ENCODE data around the gene PAQR8.

PAQR8 gene

GRCh38 chr6:52361945-52362442 is at the start of gene PAQR8:
Gene PAQR8 (plus strand): TSS chr6:52362151. CDS start chr6:52403214, 41,063 bp downstream.
- in situ Hi-C loops (cut with MboI; ENCODE audit: low sequenced_read_pairs, unreplicated experiment), result no loop called here
- DNase-seq (ENCODE audit: low spot score), result peak; percentile 95
- TF ChIP-seq, protein P1, sequence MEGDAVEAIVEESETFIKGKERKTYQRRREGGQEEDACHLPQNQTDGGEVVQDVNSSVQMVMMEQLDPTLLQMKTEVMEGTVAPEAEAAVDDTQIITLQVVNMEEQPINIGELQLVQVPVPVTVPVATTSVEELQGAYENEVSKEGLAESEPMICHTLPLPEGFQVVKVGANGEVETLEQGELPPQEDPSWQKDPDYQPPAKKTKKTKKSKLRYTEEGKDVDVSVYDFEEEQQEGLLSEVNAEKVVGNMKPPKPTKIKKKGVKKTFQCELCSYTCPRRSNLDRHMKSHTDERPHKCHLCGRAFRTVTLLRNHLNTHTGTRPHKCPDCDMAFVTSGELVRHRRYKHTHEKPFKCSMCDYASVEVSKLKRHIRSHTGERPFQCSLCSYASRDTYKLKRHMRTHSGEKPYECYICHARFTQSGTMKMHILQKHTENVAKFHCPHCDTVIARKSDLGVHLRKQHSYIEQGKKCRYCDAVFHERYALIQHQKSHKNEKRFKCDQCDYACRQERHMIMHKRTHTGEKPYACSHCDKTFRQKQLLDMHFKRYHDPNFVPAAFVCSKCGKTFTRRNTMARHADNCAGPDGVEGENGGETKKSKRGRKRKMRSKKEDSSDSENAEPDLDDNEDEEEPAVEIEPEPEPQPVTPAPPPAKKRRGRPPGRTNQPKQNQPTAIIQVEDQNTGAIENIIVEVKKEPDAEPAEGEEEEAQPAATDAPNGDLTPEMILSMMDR (IDR thresholded peaks at IDR 0.05; ENCODE audit: borderline replicate concordance, control extremely low read depth, extremely low read depth, insufficient read depth, missing control alignments), result no peak

- TF ChIP-seq, protein P1 (IDR thresholded peaks at IDR 0.05; ENCODE audit: borderline replicate concordance, control extremely low read depth, extremely low read depth, insufficient read depth, missing control alignments), result no peak
- in situ Hi-C loops (cut with MboI; ENCODE audit: low sequenced_read_pairs, unreplicated experiment), result no loop called here
- no peak for DNase-seq (ENCODE audit: low spot score)
Measured at GRCh38 chr6:52312461-52312860, 49.5 kb upstream of the PAQR8 start.

- TF ChIP-seq, protein P1 (IDR thresholded peaks at IDR 0.05; ENCODE audit: borderline replicate concordance, control extremely low read depth, extremely low read depth, insufficient read depth, missing control alignments), result no peak
- in situ Hi-C loops (cut with MboI; ENCODE audit: low sequenced_read_pairs, unreplicated experiment), result no loop called here
- no peak for DNase-seq (ENCODE audit: low spot score)
Measured at GRCh38 chr6:52314752-52315151, 47.2 kb upstream of the PAQR8 start.

- TF ChIP-seq, protein P1 (IDR thresholded peaks at IDR 0.05; ENCODE audit: borderline replicate concordance, control extremely low read depth, extremely low read depth, insufficient read depth, missing control alignments), result no peak
- in situ Hi-C loops (cut with MboI; ENCODE audit: low sequenced_read_pairs, unreplicated experiment), result no loop called here
- DNase-seq (ENCODE audit: low spot score), result no peak
Measured at GRCh38 chr6:52317211-52317610, 44.7 kb upstream of the PAQR8 start.

GRCh38 chr6:52317841-52318581 is 43.9 kb upstream of the PAQR8 start:
- DNase-seq (ENCODE audit: low spot score), result peak; percentile 76
- in situ Hi-C loops (cut with MboI; ENCODE audit: low sequenced_read_pairs, unreplicated experiment), result no loop called here
- TF ChIP-seq, protein P1 (IDR thresholded peaks at IDR 0.05; ENCODE audit: borderline replicate concordance, control extremely low read depth, extremely low read depth, insufficient read depth, missing control alignments), result no peak

- in situ Hi-C loops (cut with MboI; ENCODE audit: low sequenced_read_pairs, unreplicated experiment), result no loop called here
- TF ChIP-seq, protein P1 (IDR thresholded peaks at IDR 0.05; ENCODE audit: borderline replicate concordance, control extremely low read depth, extremely low read depth, insufficient read depth, missing control alignments), result no peak
- DNase-seq (ENCODE audit: low spot score), result no peak
Measured at GRCh38 chr6:52324189-52324588, 37.8 kb upstream of the PAQR8 start.
